DND-41 (cell line): Measurements from ENCODE around the gene PPM1E.

ENCODE experiments used
- CTCF ChIP-seq: IDR thresholded peaks from 2 replicates; pipeline ENCODE4 v1.5.1; 2012; ENCODE audit warnings: borderline replicate concordance, low read length, moderate library complexity, mild to moderate bottlenecking; ENCODE audit not compliant: poor library complexity, severe bottlenecking; ENCODE audit errors: extremely low read depth
- EZH2 ChIP-seq: IDR thresholded peaks from 3 replicates; pipeline ENCODE4 v1.6.1; 2012; ENCODE audit warnings: borderline replicate concordance, low read depth, mild to moderate bottlenecking, moderate library complexity, low read length, inconsistent platforms; ENCODE audit not compliant: severe bottlenecking

- TF ChIP-seq CTCF (no peak), EZH2 (no peak)
Measured at GRCh38 chr17:58968426-58969061, 212.9 kb downstream of the PPM1E start.
